COR-L47 (cell line): ENCODE data around the gene C1QTNF6.

Experiments
- DNase-seq: peaks from one replicate; lab custom pipeline; 2025; lab: John Stamatoyannopoulos, UW

Gene C1QTNF6

GRCh38 chr22:37141971-37142370 lies 46.1 kb downstream of the C1QTNF6 start:
- DNase-seq, result no peak

- no peak for DNase-seq
Measured at GRCh38 chr22:37141476-37141875, 46.6 kb downstream of the C1QTNF6 start.

GRCh38 chr22:37140686-37141323 lies 47.2 kb downstream of the C1QTNF6 start:
- DNase-seq, result no peak

GRCh38 chr22:37139762-37140161 lies 48.3 kb downstream of the C1QTNF6 start:
- DNase-seq, result no peak

- DNase-seq, result no peak
Measured at GRCh38 chr22:37138849-37139561, 49.0 kb downstream of the C1QTNF6 start.

- DNase-seq, result no peak
Measured at GRCh38 chr22:37137903-37138665, 50.0 kb downstream of the C1QTNF6 start.

- DNase-seq, result no peak
Measured at GRCh38 chr22:37137131-37137530, 50.9 kb downstream of the C1QTNF6 start.

GRCh38 chr22:37135023-37135422 lies 53.0 kb downstream of the C1QTNF6 start:
- no peak for DNase-seq

GRCh38 chr22:37133304-37134018 lies 54.6 kb downstream of the C1QTNF6 start:
- no peak for DNase-seq

- DNase-seq, result no peak
Measured at GRCh38 chr22:37132773-37133172, 55.3 kb downstream of the C1QTNF6 start.
